SK-N-SH (cell line): ENCODE results near the gene TMEM192. TPM values are rescaled to one million over a fixed set of nuclear protein-coding genes. Genes with fewer than 3 reads are reported as not detected.

Experiments used
- CTCF ChIA-PET: fragments of 300-600, 350-600 bp; formaldehyde crosslinking; extraction: SDS; loops from one replicate; lab custom pipeline; 2021; lab: Yijun Ruan, JAX
- POLR2A ChIA-PET: fragments of 350-600 bp; sonication (Branson Sonifier 250); formaldehyde crosslinking; extraction: SDS; loops from one replicate; lab custom pipeline; 2020; ENCODE audit warnings: antibody characterized with exemption, inconsistent platforms; lab: Yijun Ruan, JAX
- DNase-seq: peaks from one replicate; pipeline ENCODE4 v3.0.0; 2012
- H2AFZ ChIP-seq: fragments of 200-600 bp; sonication (generic); 2 replicates; pipeline ENCODE4 v1.8.1; 2016; ENCODE audit warnings: antibody characterized with exemption, mild to moderate bottlenecking, low read depth
- H3F3A ChIP-seq: fragments of 200-600 bp; sonication (generic); replicated peaks from 2 replicates; pipeline ENCODE3; 2016; ENCODE audit warnings: antibody characterized with exemption, mild to moderate bottlenecking; ENCODE audit not compliant: insufficient read depth
- H3K27ac ChIP-seq, 2 experiments: fragments of 200-500 bp in 1 of 2; fragments of 200-600 bp in 1 of 2; sonication (Bioruptor generic) in 1 of 2; sonication (generic), shearing (Covaris generic) in 1 of 2; 2 replicates each; pipeline versions ENCODE4 v1.5.1 to v1.6.1; 2014 to 2016; ENCODE audit warnings: low read depth in 2 of 2, inconsistent platforms in 1 of 2, low read length in 1 of 2, mild to moderate bottlenecking in 1 of 2, mixed read lengths in 1 of 2
- H3K27me3 ChIP-seq: fragments of 200-600 bp; sonication (generic), shearing (Covaris generic); 2 replicates; pipeline ENCODE4 v1.6.1; 2016; ENCODE audit warnings: mixed run types; ENCODE audit not compliant: insufficient read depth
- H3K36me3 ChIP-seq, 2 experiments: fragments of 200-500 bp in 1 of 2; fragments of 200-600 bp in 1 of 2; sonication (Bioruptor generic) in 1 of 2; sonication (generic) in 1 of 2; replicated peaks in 1 of 2; 2 replicates each; pipeline versions ENCODE3 to v1.5.1; 2014 to 2016; ENCODE audit warnings: low read length in 1 of 2, mild to moderate bottlenecking in 1 of 2; ENCODE audit not compliant: insufficient read depth in 2 of 2, control insufficient read depth in 1 of 2
- H3K4me1 ChIP-seq, 2 experiments: fragments of 200-500 bp in 1 of 2; fragments of 200-600 bp in 1 of 2; sonication (Bioruptor generic) in 1 of 2; sonication (generic), shearing (Covaris generic) in 1 of 2; 2 replicates each; pipeline versions ENCODE4 v1.5.1 to v1.6.1; 2014 to 2016; ENCODE audit warnings: low read depth in 1 of 2, low read length in 1 of 2, mixed run types in 1 of 2; ENCODE audit not compliant: insufficient read depth in 2 of 2, control insufficient read depth in 1 of 2
- H3K4me2 ChIP-seq: fragments of 200-600 bp; sonication (generic), shearing (Covaris generic); 2 replicates; pipeline ENCODE4 v1.6.1; 2017; ENCODE audit warnings: mixed run types
- H3K4me3 ChIP-seq, 2 experiments: fragments of 200-500 bp in 1 of 2; fragments of 200-600 bp in 1 of 2; sonication (Bioruptor generic) in 1 of 2; sonication (generic), shearing (Covaris generic) in 1 of 2; 2 replicates each; pipeline versions ENCODE4 v1.5.1 to v1.8.1; 2014 to 2016; ENCODE audit warnings: low read depth in 2 of 2, inconsistent platforms in 1 of 2, low read length in 1 of 2, mild to moderate bottlenecking in 1 of 2, mixed read lengths in 1 of 2, moderate library complexity in 1 of 2
- H3K79me2 ChIP-seq: fragments of 200-600 bp; sonication (generic); 2 replicates; pipeline ENCODE4 v1.8.1; 2017; ENCODE audit warnings: mild to moderate bottlenecking; ENCODE audit not compliant: insufficient read depth
- H3K9ac ChIP-seq: fragments of 200-600 bp; sonication (generic); 2 replicates; pipeline ENCODE4 v1.6.1; 2017; ENCODE audit warnings: mixed run types
- H3K9me2 ChIP-seq: fragments of 200-600 bp; sonication (generic); 2 replicates; pipeline ENCODE4 v1.6.1; 2017; ENCODE audit warnings: mixed run types
- H3K9me3 ChIP-seq: fragments of 200-600 bp; sonication (generic); 2 replicates; pipeline ENCODE4 v1.6.1; 2017; ENCODE audit warnings: mixed run types, mild to moderate bottlenecking, moderate library complexity
- H4K20me1 ChIP-seq: fragments of 200-600 bp; sonication (generic); 2 replicates; pipeline ENCODE4 v1.6.1; 2017; ENCODE audit warnings: mild to moderate bottlenecking, mixed run types; ENCODE audit not compliant: insufficient read depth
- CHD2 ChIP-seq: fragments of 150-350 bp; IDR thresholded peaks from 2 replicates; pipeline ENCODE4 v1.6.1; 2018; ENCODE audit warnings: low read length; ENCODE audit not compliant: partially characterized antibody
- ELF1 ChIP-seq: IDR thresholded peaks from 2 replicates; pipeline ENCODE4 v1.4.0; 2012
- EZH2phosphoT487 ChIP-seq: fragments of 200-600 bp; sonication (generic); IDR thresholded peaks from 2 replicates; pipeline ENCODE4 v1.6.1; 2017; ENCODE audit warnings: low read depth, mixed run types, mild to moderate bottlenecking, antibody characterized with exemption, moderate library complexity, borderline replicate concordance
- FOXJ3 ChIP-seq: sonication (generic); formaldehyde crosslinking; IDR thresholded peaks from 2 replicates; pipeline ENCODE4 v1.5.1; 2020; ENCODE audit warnings: mild to moderate bottlenecking, missing genetic modification reagents
- MXI1 ChIP-seq: IDR thresholded peaks from 2 replicates; pipeline ENCODE4 v1.6.1; 2012; ENCODE audit warnings: mild to moderate bottlenecking, low read depth, low read length, improper control_type of control experiment
- POLR2AphosphoS5 ChIP-seq: IDR thresholded peaks from 2 replicates; pipeline ENCODE4 v1.6.1; 2012; ENCODE audit warnings: low read depth, low read length
- RAD21 ChIP-seq: IDR thresholded peaks from 2 replicates; pipeline ENCODE4 v1.6.1; 2012; ENCODE audit warnings: mild to moderate bottlenecking, low read length
- RCOR1 ChIP-seq: fragments of 150-350 bp; IDR thresholded peaks from 2 replicates; pipeline ENCODE4 v1.6.1; 2017; ENCODE audit warnings: antibody characterized with exemption, low read length
- REST ChIP-seq: IDR thresholded peaks from 2 replicates; pipeline ENCODE4 v1.6.1; 2012; ENCODE audit warnings: mild to moderate bottlenecking, low read depth, low read length, moderate library complexity
- RXRA ChIP-seq: IDR thresholded peaks from 2 replicates; pipeline ENCODE4 v1.4.0; 2012; ENCODE audit warnings: low read depth, mild to moderate bottlenecking, borderline replicate concordance
- TAF1 ChIP-seq: IDR thresholded peaks from 2 replicates; pipeline ENCODE4 v1.6.1; 2012; ENCODE audit warnings: low read depth, mild to moderate bottlenecking, low read length, moderate library complexity, borderline replicate concordance
- TCF12 ChIP-seq: IDR thresholded peaks from 2 replicates; pipeline ENCODE4 v1.4.0; 2012
- TEAD4 ChIP-seq: IDR thresholded peaks from 2 replicates; pipeline ENCODE4 v1.4.0; 2012; ENCODE audit warnings: mild to moderate bottlenecking, borderline replicate concordance; ENCODE audit not compliant: insufficient read depth
- WGBS: methylation state at CpG from one replicate; pipeline ENCODE4 v1.1.6; 2017; ENCODE audit warnings: low lambda C conversion rate; 5-methylcytosine and 5-hydroxymethylcytosine counted together
- polyA plus RNA-seq, 3 experiments: library from polyadenylated mRNA; depleted of rRNA; stranded (reverse); fragments of >200 nt; gene quantifications; 2 replicates each; pipeline ENCODE4 v1.2.3, GENCODE V29; 2012
- TF ChIP-seq, protein P1 (sequence below): fragments of 200-600 bp; sonication (generic); IDR thresholded peaks from 2 replicates; pipeline ENCODE4 v1.6.1; 2017; ENCODE audit warnings: antibody characterized with exemption, mild to moderate bottlenecking, moderate library complexity
- TF ChIP-seq, protein P2 (sequence below): fragments of 150-350 bp; IDR thresholded peaks from 2 replicates; pipeline ENCODE4 v1.6.1; 2017; ENCODE audit warnings: antibody characterized with exemption, low read length, low read depth, borderline replicate concordance

The TMEM192 gene
- polyA plus RNA-seq, 1 of the 3 experiments (the other 2 are of a cell fraction): 9.1 TPM

GRCh38 chr4:165158762-165159161 lies 46.1 kb upstream of the TMEM192 start:
- H3K9me2 ChIP-seq: no peaks in the 10 kb centered on the region
- H3K9me3 ChIP-seq: no peaks in the 10 kb centered on the region
- H3F3A ChIP-seq: no peaks in the 10 kb centered on the region
- TF ChIP-seq TAF1 (no peak), RAD21 (no peak)
- TF ChIP-seq, protein P1, sequence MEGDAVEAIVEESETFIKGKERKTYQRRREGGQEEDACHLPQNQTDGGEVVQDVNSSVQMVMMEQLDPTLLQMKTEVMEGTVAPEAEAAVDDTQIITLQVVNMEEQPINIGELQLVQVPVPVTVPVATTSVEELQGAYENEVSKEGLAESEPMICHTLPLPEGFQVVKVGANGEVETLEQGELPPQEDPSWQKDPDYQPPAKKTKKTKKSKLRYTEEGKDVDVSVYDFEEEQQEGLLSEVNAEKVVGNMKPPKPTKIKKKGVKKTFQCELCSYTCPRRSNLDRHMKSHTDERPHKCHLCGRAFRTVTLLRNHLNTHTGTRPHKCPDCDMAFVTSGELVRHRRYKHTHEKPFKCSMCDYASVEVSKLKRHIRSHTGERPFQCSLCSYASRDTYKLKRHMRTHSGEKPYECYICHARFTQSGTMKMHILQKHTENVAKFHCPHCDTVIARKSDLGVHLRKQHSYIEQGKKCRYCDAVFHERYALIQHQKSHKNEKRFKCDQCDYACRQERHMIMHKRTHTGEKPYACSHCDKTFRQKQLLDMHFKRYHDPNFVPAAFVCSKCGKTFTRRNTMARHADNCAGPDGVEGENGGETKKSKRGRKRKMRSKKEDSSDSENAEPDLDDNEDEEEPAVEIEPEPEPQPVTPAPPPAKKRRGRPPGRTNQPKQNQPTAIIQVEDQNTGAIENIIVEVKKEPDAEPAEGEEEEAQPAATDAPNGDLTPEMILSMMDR: no peak
- H3K4me3 ChIP-seq: no peak overlapping the region
- H3K4me1 ChIP-seq: no peaks in the 10 kb centered on the region
- ChIA-PET CTCF (no interaction called here), POLR2A (no interaction called here)
- no peak overlapping the region for H3K27ac ChIP-seq
- no peak overlapping the region for H2AFZ ChIP-seq
- no peaks in the 10 kb centered on the region for H3K36me3 ChIP-seq
- no peaks in the 10 kb centered on the region for H3K27me3 ChIP-seq
- no peaks in the 10 kb centered on the region for H3K79me2 ChIP-seq
- H4K20me1 ChIP-seq: no peaks in the 10 kb centered on the region
- H3K4me2 ChIP-seq: no peak overlapping the region
- no peak overlapping the region for H3K9ac ChIP-seq
- no peak for DNase-seq

- no peaks in the 10 kb centered on the region for H3K9me3 ChIP-seq
- H3K9me2 ChIP-seq: no peaks in the 10 kb centered on the region
- no peaks in the 10 kb centered on the region for H3K4me1 ChIP-seq
- CTCF ChIA-PET: interaction anchor here (1.5 kb wide), 1 partner anchor 10 kb away, joined by 6 read pairs; no protein-coding TSS in a partner anchor
- no peak overlapping the region for H2AFZ ChIP-seq
- H3F3A ChIP-seq: peaks cover 3% of the 10 kb centered on the region
- H3K36me3 ChIP-seq: no peaks in the 10 kb centered on the region
- no peaks in the 10 kb centered on the region for H3K79me2 ChIP-seq
- H3K27me3 ChIP-seq: no peaks in the 10 kb centered on the region
- no peaks in the 10 kb centered on the region for H4K20me1 ChIP-seq
- H3K27ac ChIP-seq: no peak overlapping the region
- TF ChIP-seq CHD2 (no peak), EZH2phosphoT487 (no peak), ELF1 (no peak), FOXJ3 (CRISPR knock-in tag) (no peak), MXI1 (no peak), TEAD4 (no peak), TCF12 (no peak), RCOR1 (no peak), TAF1 (no peak), POLR2AphosphoS5 (no peak), REST (no peak), RXRA (no peak)
- TF ChIP-seq, protein P2, sequence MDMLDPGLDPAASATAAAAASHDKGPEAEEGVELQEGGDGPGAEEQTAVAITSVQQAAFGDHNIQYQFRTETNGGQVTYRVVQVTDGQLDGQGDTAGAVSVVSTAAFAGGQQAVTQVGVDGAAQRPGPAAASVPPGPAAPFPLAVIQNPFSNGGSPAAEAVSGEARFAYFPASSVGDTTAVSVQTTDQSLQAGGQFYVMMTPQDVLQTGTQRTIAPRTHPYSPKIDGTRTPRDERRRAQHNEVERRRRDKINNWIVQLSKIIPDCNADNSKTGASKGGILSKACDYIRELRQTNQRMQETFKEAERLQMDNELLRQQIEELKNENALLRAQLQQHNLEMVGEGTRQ: no peak
- TF ChIP-seq, protein P1: no peak
- no peak for DNase-seq
- POLR2A ChIA-PET: no interaction called here
- no peak overlapping the region for H3K4me3 ChIP-seq
- no peak overlapping the region for H3K9ac ChIP-seq
- H3K4me2 ChIP-seq: no peak overlapping the region
- WGBS: 59% methylated on average over 2 of the region's 2 CpGs
Measured at GRCh38 chr4:165156906-165157305, 44.2 kb upstream of the TMEM192 start.
